NCI-H345 treated with DMSO at 0.1 percent for 48 hours (cell line): ENCODE results near the gene SLC6A7.

Experiments used
- DNase-seq: peaks from one replicate; lab custom pipeline; 2025; ENCODE audit not compliant: unreplicated experiment; lab: John Stamatoyannopoulos, UW

Gene SLC6A7

DNA sequence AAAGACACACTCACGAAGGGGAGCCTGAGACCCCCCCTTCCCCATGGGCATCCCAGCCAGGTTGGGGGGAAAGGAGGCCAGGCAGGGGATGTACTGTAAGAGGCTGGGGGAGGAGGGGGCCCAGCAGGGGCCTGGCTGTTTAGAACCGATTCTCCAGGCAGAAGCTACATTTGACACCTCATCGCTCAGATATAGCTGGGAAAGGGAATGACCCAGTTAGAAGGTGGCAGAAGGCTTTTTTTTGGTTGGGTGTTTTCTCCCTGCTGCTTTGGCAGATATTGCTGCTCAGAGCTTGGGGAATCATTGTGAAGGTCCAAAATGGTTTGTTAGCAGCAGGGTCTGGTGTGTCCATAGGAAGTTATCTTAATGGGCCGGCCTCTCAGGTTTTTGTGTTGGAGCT, 17.3 kb upstream of the SLC6A7 start:
- DNase-seq: no peak

DNA sequence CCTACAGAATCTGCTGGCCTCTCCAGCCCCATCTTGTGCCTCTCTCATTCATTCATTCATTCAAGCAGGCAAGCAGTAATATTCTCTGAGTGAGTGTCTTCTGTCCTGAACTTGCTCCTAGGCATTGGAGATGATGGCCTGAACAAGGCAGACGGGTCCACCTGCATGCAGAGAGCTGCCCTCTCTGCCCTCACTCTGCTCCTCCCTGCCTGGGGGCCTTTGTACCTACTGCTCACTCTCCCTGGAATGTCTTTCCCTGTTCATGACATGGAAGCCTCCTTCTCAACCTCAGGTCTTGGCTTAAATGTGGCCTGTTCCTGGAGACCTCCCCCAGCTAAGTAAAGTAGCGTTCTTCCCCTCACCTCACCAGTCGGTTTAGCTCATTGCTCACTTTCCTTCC, 16.7 kb upstream of the SLC6A7 start:
- no peak for DNase-seq

DNA sequence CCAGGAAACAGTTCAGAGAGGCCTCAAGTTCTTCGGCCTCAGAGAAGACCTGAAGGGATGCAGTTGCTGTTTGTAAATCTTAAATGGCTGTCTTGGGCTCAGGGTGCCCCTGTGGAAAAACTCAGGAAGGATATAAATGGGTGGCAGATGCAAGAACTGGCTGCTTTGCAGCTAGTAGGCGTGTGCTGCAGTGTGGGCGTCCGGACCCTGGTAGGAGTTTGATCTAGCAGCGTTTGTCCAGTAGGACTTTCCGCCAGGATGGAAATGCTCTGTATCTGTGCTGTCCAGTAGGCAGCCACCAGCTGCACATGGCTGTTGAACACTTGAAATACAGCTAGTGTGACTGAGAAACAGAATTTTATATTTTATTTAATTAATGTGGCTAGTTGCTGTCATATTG, 15.6 kb upstream of the SLC6A7 start:
- no peak for DNase-seq

DNA sequence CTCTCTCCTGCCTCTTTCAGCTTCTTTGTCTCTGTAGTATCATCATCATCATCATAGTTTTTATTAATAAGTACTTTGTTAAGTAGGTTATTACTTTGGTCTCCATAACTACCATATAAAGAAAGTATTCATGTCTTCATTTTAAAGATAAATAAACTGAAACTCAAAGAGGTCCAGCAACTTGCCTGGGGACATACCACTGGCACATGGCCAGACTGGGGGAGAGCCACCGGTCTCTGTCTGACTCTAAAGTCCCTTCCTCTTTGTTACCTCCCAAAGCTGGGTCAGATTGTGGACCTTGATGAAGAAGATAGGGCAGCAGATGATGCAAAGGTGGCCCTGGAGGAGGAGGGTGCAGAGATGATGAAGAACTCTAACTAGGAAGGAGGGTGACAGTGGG, 14.8 kb upstream of the SLC6A7 start:
- DNase-seq: no peak

DNA sequence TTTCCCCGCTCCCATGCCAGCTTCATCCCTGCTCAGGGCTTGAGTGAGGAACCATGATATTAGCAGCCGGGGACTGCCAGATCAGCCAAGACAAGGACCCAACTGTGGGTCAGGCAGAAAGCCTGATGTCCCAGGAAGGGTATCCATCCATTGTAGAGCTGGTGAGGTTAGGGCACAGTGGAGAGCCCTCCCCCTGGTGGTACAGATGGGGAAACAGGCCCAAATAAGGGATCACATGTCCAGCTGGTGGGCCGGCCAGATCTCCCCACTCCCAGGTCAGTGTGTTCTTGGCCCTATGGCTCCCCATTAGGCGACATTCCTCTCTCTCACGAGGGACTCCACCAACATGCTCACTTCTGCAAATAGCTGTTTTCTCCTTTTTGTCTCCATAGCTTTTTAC, 14.3 kb upstream of the SLC6A7 start:
- DNase-seq: no peak

DNA sequence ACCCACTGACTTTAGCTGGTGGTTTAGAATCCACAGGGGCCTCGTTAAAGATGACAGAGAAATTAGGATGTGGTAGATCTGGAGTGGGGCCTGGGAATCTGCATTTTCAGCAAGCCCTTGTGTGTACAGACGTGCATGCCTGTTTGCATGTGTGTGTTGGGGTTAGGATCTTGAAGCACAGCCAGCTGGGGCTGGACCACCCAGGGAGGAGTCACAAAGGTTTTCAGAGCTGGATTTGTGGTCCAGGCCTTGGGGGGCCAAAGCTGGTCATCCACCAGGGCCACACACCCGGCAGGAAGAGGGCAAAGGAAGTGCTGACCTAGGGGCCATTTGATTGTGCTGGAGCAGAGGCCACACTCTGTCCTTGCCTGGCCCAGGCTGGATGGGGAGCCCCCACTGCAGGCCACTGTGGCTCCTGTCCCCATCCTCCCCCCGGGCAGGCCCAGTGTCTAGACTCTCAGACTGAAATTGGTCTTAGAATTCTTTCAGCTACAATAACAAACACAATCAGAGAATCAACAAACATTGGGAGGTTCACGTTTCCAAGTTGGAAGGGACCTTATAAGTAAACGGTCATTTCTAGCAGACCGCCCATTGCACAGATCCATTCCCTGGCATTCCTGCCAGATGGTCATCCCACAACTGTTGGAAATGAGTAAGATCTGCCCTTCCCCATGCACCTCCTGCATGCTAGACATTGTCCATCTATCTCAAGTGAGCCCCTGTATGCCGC, 13.0 kb upstream of the SLC6A7 start:
- no peak for DNase-seq

DNA sequence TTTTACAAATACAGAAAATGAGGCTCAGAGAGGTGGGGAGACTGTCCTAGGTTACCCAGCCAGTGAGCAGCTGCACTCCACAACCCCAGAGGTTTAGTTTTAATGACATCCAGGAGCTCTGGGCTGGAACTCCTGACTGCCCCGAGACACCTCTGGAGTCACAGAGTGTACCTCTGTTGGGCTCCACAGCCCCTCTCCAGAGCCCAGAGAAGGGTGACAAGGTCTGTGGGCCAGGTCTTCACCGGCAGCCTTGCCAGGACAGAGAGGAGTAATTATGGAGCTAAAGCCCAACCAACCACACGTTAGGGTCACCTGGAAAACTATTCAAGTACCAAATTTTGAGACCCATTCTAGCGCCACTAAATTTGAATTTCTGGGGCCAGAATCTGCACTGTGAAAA, 12.1 kb upstream of the SLC6A7 start:
- DNase-seq: no peak

DNA sequence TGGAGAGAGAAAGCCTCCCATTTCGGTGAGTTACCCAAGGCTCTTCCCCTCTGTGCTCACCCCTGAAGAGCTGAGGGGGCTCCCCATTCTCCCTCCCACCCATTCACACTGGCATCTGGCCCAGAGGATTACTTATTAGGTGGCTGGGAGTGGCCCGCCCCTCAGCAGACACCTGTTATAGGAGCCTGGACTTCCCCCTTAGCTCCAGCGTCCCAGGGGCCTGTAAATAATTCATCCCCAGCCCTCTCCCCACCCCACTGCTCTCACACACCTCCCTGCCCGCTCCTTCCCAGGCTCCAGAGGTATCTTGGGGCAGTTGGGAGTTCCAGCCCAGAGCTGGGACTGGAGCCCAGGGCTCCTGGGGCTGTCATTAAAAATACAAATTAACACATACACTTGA, 11.6 kb upstream of the SLC6A7 start:
- no peak for DNase-seq

DNA sequence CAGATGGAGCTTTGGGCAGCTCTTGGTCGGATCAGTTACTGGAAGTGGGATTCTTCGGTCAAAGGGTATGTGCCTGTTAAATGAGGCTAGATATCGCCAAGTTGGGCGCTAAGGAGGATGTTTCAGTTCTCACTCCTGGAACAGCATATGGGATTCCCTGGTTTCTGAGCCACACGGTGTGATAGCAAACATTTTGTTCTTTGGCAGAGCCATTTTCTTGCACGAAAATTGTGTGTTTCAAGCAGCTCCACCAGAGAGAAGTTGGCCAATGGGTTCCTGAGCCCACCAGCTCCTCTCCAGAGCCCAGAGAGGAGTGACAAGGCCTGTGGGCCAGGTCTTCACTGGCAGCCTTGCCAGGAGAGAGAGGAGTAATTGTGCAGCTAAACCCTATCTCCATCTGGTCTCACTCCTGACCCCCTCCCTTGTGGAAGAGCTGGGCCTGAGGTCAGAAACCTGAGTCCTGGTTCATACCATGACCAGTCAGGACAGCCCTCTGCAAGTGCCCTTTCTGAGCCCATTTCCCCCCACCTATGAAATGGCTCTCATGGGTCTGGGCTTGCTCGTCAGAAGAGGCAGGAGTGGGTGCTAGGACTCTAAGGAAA, 10.7 kb upstream of the SLC6A7 start:
- DNase-seq: no peak

DNA sequence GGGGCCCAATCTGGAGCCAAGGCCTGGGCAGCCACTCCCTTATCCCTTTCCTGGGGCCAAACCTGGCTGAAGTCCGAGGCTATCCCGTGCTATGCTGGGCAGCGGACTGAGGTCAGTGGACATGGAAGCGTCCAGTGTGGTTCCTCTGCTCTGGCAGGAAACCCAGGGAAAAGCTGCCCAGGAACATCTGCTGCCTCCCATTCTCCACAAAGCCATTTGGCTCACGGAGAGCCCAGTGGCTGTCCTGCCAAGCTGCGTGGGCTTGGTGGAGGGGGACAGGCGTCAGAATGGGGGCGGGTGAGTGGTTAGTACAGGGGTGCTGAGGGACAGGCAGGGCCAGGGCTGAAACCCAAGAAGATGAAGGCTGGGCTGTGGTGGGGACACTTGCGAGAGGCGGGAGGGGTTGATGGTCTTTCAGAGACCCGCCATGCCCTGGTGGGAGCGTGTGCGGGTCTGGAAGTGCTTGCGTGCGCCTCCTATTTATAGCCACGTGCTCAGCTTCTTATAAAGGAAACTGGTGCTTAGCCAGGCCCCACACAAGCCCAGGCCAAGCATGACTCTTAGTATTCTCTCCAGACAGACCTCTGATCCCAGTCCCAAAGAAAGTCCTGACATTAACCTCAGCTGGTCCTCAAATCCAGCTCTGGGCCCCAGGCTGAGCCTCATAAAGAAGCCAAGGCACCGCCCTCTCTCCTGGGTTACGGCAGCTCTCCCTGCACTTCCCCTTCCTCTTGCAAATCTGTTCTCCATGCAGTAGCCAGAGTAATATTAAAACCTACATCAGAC, 9.4 kb upstream of the SLC6A7 start:
- DNase-seq: no peak

DNA sequence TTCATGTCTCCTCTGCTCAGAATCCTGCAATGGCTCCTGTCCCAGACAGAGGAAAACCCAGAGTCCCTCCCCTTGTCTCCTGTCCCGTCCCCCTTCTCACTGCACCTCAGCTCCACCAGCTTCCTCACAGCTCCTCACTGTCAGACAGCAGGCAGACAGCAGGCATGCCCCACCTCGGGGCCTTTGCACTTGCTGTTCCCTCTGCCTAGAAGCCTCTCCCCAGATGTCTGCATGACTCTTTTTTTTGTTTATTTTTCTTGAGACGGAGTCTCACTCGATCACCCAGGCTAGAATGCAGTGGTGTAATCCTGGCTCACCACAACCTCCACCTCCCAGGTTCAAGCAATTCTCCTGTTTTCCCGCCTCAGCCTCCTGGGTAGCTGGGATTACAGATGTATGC, 8.8 kb upstream of the SLC6A7 start:
- DNase-seq: no peak

DNA sequence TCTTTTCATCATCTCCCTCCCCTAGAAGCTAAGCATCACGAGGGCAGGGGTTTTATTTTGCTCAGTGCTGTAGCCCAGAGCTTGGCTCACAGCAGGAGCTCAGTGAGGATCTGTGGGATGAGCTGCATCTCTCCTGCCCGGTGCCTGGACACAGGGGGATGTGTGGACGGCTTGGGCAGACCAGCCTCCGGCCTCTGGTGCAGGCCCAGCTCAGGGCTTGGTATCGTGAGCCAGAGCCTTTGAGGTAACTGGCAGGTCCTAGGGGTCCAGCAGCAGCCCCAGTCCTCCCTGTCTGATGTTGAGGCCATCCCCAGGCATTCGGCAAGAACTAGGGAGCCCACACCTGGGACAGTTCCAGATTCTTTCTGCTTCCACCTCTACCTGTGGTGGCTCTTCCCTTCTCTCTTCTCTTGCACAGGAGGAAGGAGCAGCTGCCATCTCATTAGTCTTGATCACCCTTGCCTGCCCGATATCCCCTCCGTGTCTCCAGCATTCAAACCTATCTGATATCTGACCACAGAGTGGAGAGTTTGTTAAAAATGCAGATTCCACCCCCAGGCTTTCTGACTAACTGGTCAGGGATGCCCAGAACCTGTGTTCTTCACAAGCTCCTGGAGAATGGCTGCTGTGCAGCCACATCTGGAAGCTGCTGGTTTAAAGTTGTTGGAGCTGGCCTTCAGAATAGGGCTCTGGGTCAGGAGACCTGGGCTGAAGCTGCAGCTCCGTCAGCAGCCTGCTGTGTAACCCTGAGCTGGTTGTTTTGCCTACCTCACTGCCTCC, 7.9 kb upstream of the SLC6A7 start:
- no peak for DNase-seq

DNA sequence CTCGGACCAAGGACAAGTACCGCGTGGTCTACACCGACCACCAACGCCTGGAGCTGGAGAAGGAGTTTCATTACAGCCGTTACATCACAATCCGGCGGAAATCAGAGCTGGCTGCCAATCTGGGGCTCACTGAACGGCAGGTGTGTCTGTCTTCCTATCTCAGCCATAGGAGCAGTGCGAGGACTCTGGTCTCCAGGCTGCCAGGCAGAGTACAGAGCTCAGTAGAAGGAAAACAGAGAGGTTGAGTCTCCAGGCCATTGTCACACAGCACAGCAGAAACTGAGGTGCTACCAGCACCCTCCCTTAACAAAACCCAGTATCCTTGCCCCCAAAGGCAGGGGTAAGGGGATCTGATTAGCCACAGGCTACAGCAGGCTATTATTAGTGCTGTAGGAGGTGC, 7.1 kb upstream of the SLC6A7 start:
- no peak for DNase-seq

DNA sequence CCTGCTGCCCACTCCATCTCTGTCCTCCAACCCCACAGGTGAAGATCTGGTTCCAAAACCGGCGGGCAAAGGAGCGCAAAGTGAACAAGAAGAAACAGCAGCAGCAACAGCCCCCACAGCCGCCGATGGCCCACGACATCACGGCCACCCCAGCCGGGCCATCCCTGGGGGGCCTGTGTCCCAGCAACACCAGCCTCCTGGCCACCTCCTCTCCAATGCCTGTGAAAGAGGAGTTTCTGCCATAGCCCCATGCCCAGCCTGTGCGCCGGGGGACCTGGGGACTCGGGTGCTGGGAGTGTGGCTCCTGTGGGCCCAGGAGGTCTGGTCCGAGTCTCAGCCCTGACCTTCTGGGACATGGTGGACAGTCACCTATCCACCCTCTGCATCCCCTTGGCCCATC, 6.4 kb upstream of the SLC6A7 start:
- no peak for DNase-seq

DNA sequence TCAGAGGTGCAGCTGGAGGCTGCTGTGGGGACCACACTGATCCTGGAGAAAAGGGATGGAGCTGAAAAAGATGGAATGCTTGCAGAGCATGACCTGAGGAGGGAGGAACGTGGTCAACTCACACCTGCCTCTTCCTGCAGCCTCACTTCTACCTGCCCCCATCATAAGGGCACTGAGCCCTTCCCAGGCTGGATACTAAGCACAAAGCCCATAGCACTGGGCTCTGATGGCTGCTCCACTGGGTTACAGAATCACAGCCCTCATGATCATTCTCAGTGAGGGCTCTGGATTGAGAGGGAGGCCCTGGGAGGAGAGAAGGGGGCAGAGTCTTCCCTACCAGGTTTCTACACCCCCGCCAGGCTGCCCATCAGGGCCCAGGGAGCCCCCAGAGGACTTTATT, 5.9 kb upstream of the SLC6A7 start:
- DNase-seq: no peak

DNA sequence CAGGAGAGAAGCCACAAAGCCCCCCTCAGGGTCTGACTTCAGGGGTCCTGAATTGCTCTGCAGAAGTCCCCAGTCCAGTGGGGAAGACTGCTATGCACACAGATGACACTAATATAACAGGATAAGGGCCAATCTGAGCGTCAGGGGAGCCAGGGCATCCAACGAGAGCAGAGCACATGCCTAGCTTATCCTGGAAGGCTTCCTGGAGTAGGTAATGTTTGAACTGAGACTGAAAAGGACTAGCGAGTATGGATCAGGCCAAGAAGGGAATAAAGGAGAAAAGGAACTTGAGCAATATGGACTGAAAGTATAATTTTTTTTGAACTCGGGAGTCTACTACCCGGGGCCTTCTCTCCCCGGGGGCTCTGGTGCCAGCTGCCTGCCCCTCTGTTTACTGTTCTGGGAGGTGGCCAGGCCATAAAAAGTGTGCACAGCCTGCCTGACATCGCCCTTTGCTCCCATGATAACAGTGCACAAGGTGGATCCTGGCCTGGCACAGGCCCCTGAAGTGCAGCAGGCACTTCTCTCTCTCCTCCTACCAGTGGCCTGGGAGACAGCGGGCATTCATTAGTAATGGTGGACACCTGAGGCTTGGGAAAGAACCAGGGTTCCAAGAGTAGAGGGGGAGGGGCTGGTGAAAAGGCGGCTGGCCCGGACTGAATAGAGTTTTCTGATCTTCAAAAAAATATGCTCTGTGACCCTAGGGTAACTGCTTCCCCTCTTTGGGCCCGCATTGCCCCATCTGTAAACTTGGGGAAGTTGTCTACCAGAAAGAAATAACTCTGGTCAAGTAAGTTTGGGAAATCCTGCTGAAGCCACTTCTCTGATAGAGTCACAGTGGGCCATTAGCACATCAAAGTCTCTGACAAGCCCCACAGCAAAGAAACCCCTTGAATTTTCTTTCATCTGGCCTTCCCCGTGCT, 4.6 kb upstream of the SLC6A7 start:
- DNase-seq: no peak

DNA sequence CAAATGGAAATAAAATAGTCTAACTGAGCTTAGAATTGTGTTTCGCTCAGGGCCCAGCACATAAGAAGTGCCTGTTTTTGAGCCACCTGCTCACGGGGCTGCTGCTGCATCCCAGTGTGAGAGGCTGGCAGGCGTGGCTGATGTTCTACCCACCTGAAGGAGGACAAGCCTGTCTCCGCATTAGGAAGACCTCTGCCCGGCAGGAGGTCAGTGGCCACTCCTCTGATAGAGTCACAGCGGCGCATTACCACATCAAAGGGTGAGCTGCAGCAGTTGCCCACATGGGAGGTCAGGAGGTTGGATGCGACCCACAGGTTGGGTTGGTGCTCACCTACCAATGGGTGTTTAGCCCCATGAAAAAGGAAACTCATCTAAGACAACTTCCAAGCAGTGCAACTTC, 3.7 kb upstream of the SLC6A7 start:
- no peak for DNase-seq

DNA sequence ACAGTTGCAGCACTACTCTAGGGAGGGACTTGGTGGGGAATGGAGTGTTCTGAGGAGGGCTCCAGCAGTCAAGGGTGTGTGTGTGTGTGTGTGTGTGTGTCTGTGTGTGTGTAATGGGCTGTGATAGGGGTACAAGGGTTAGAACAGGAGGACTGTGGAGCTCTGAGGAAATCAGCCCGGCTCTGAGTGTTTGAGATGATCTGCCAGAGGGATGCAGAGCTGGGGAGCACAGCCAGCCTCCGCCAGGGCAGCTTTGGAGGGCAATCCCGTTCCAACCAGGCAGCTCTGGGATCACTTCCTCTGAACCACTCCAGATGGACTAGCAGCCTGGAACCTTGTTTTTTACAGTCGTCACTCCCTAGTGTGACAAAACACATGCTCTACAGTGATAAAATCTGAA, 3.0 kb upstream of the SLC6A7 start:
- DNase-seq: no peak

DNA sequence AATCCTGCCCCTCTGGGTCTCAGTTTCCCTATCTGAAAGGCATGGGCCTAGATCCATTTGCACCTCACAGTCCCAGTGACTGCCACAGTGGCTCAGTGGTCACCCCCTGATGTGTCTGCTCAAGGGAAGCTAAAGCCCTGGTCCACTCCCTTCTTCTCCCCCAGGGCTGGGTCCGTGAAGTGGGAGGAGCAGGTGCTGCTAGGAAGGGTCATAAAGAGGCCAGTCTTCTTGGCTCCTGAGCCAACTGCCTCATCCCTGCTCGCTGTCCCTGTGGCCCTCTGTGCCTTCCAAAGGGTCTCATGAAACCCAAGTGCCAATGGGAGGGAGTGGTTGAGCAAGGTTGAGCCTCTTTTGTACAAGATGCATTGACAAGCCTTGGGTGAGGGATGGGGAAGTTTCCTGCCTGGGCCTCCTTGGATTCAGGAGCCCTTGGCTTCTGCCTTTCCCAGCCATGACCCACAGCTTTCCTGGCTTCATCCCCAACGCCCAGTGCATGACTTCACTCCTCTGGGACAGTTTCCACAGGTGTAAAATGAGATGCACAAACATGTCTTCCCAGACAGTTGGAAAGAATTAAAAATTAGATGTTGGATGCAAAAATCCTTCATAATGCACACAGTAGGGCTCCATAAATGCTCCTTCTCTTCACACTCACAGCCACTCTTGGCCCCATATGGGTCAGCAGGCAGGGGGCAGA, 1.6 kb upstream of the SLC6A7 start:
- no peak for DNase-seq

DNA sequence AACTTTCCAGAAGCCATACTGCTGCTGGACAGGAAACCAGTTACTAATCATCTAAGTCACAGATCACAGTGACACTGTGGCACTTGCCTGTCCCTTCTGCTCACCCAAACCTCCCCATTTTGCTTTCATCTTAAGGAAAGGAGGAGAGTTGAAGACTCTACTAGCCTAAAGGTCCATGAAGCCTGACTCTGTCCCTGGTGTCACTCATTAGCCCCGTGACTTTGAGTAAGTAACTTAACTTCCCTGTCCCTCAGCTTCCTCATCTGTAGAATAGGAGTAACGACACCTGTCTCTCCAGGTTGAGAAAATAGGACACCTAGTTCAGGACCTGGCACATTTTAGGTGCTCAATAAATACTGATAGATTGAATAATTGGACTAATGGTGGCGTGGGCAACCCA, 536 bp upstream of the SLC6A7 start:
- DNase-seq: no peak
